Spleen (tissue), 11 donors: ENCODE measurements around the gene USP13. TPM values are rescaled to one million over a fixed set of nuclear protein-coding genes. Genes with fewer than 3 reads are reported as not detected.

ENCODE experiments used
- DNase-seq: peaks from one replicate; pipeline ENCODE4 v3.0.0-alpha.2; 2020
- H3K27ac ChIP-seq, 8 donors: fragments of 200-600 bp; sonication (generic) in 7 of 8; 1 replicate in 4 of 8; 2 replicates in 4 of 8; pipeline versions ENCODE4 v1.5.0 to v1.8.0; 2016 to 2021; ENCODE audit warnings: inconsistent platforms in 4 of 8, mild to moderate bottlenecking in 4 of 8, moderate library complexity in 1 of 8
- H3K27me3 ChIP-seq, 7 donors: fragments of 200-600 bp; sonication (generic) in 6 of 7; replicated peaks in 1 of 7; 1 replicate in 4 of 7; 2 replicates in 3 of 7; pipeline versions ENCODE4 v1.5.0 to v1.8.0; 2016 to 2021; ENCODE audit warnings: inconsistent platforms in 3 of 7, mild to moderate bottlenecking in 1 of 7
- H3K36me3 ChIP-seq, 6 donors: fragments of 200-600 bp; sonication (generic) in 5 of 6; 1 replicate in 4 of 6; 2 replicates in 2 of 6; pipeline versions ENCODE4 v1.5.0 to v1.8.0; 2016 to 2021; ENCODE audit warnings: inconsistent platforms in 2 of 6
- H3K4me1 ChIP-seq, 6 donors: fragments of 200-600 bp; sonication (generic) in 5 of 6; 1 replicate in 3 of 6; 2 replicates in 3 of 6; pipeline versions ENCODE4 v1.5.0 to v1.8.0; 2016 to 2021; ENCODE audit warnings: inconsistent platforms in 3 of 6
- H3K4me3 ChIP-seq, 8 donors: fragments of 200-600 bp; sonication (generic) in 7 of 8; 1 replicate in 4 of 8; 2 replicates in 4 of 8; pipeline versions ENCODE4 v1.5.0 to v1.8.0; 2016 to 2021; ENCODE audit warnings: inconsistent platforms in 4 of 8, mild to moderate bottlenecking in 4 of 8, moderate library complexity in 2 of 8
- H3K9me3 ChIP-seq, 8 donors: fragments of 200-600 bp; sonication (generic) in 7 of 8; 1 replicate in 4 of 8; 2 replicates in 4 of 8; pipeline versions ENCODE4 v1.5.0 to v1.8.0; 2016 to 2021; ENCODE audit warnings: inconsistent platforms in 4 of 8
- CTCF ChIP-seq, 11 experiments: fragments of 200-600 bp in 7 of 11; fragments of 450-650 bp in 4 of 11; sonication (generic) in 4 of 11; IDR thresholded peaks in 8 of 11; conservative IDR thresholded peaks in 3 of 11; 1 replicate in 7 of 11; 2 replicates in 4 of 11; pipeline versions ENCODE4 v1.4.0 to v1.8.0; 2016 to 2021; ENCODE audit warnings: antibody characterized with exemption in 11 of 11, inconsistent platforms in 4 of 11, mild to moderate bottlenecking in 1 of 11
- POLR2A ChIP-seq, 3 donors: fragments of 450-650 bp; IDR thresholded peaks; one replicate each; pipeline ENCODE4 v1.5.1; 2017; ENCODE audit warnings: antibody characterized with exemption in 3 of 3, mild to moderate bottlenecking in 1 of 3
- POLR2AphosphoS5 ChIP-seq, 3 donors: sonication (generic); formaldehyde crosslinking; IDR thresholded peaks; one replicate each; pipeline ENCODE4 v1.5.1; 2017; ENCODE audit warnings: antibody characterized with exemption in 3 of 3
- WGBS, 5 donors: extraction: QIAGEN DNeasy Blood & Tissue Kit in 3 of 5; methylation state at CpG; one replicate each; pipeline versions ENCODE4 v1.1.5 to v1.1.7; 2013 to 2018; 5-methylcytosine and 5-hydroxymethylcytosine counted together
- intact Hi-C: fragments of 100-400 bp; cut with DNase I; formaldehyde crosslinking; loops from one replicate; pipeline ENCODE4 v1.15.0; 2023; ENCODE audit warnings: low total_unique reads
- polyA plus RNA-seq, 3 donors: library from polyadenylated mRNA; stranded (reverse); fragments of 200-250 nt; gene quantifications; one replicate each; pipeline ENCODE4 v1.2.1, GENCODE V29; 2013
- total RNA-seq, 7 donors: library from RNA; depleted of rRNA in 3 of 7; stranded (reverse); fragments of >200 nt in 3 of 7; fragmentation: NEBNext Ultra II Directional in 4 of 7; extraction: Animal tissue kit (Norgen Biotek cat#: 25700) in 4 of 7; gene quantifications; one replicate each; pipeline versions ENCODE4 v1.1.0 to v1.2.1, GENCODE V29; 2016 to 2021
- donor health status: healthy with polysubstance abuse.
- donor health status: DM: no; HTN: no; CAD: no; lungs with moderate emphysema.
- donor health status: DM: no; HTN: no; CAD: no.
- donor health status: Bipolar disorder and iron deficiency.
- donor health status: healthy.
- donor health status: DM: no; HTN: no; CAD: no.
- donor health status: DM: yes; HTN: yes; CAD: no.

USP13 gene
- total and polyA plus RNA-seq, 10 donors: 1.1 to 9.4 (median 7.1) TPM

DNA sequence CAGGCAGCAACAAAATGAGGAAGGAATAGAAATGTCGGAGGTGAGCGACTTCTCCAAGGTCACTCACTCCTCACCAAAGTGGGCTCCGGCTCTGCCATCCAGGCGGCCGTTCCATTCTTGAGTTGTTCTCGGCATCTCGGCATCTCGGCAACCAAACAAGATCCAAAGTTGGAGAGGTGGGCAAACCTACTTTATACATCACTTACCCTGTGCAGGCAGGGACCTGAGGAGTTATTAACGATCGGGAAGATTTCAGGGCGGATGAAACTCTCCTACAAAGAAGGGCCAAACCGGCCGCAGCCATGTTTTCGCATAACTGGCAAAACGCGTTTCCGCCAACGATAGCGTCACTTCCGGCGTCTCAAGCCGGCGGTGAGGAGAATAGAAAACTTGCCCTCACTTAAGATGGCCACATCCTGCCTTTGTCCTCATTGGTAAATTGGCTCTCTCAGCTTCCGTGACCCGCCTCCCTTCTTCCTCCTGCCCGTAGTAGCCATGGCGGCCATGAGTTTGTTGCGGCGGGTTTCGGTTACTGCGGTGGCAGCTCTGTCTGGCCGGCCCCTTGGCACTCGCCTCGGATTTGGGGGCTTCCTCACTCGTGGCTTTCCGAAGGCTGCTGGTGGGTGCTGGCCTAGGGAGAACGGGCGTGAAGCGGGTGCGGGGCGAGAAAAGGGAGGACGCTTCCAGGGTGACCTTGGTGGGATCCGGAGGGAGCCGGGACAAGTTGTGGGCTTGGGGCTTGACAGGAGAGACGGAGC is 48.3 kb upstream of the USP13 start, which contains the start of the genes MRPL47 and NDUFB5:
Gene MRPL47 (minus strand): TSS at position 318 of the 758 bp plus-strand sequence. CDS start 14 bp downstream, at position 304.
Gene NDUFB5 (plus strand): TSS at position 474 of the 758 bp plus-strand sequence. CDS start 22 bp downstream, at position 496.
- H3K36me3 ChIP-seq: peaks cover 0 to 48% (median 28%) of the 10 kb centered on the region in 6 donors
- H3K4me3 ChIP-seq: peak within 1 kb of the TSS; percentile 52 to 92 (median 76)
- TF ChIP-seq POLR2A (IDR thresholded peaks at IDR 0.05) (peak in 2 of 3 donors; percentile 9 to 57), CTCF (IDR thresholded peaks at IDR 0.05 in 8 of 11, conservative IDR thresholded peaks at IDR 0.05 in 3 of 11) (peak in 1 of 11 experiments; percentile 8), POLR2AphosphoS5 (IDR thresholded peaks at IDR 0.05) (peak; percentile 94 to 97 (median 95))
- no peaks in the 10 kb centered on the region for H3K9me3 ChIP-seq
- peak within 1 kb of the TSS; percentile 77 to 96 (median 92) for H3K27ac ChIP-seq
- peak; percentile 97 for DNase-seq
- 0 to 1% (median 0%) methylated on average over 42 to 45 of the region's 45 CpGs for WGBS, 5 donors
- H3K4me1 ChIP-seq: peaks cover 29 to 85% (median 59%) of the 10 kb centered on the region in 6 donors
- H3K27me3 ChIP-seq: no peaks in the 10 kb centered on the region
- intact Hi-C loops: no loop called here

- WGBS, 5 donors: 80 to 96% (median 83%) methylated on average over 4 of the region's 4 CpGs
- H3K4me3 ChIP-seq: no peak overlapping the region
- DNase-seq: no peak
- no peaks in the 10 kb centered on the region for H3K27me3 ChIP-seq
- H3K9me3 ChIP-seq: no peaks in the 10 kb centered on the region
- intact Hi-C loops: no loop called here
- H3K27ac ChIP-seq: peak overlapping the region in 3 of 8 donors; percentile 4 to 30 (median 12)
- no peak for TF ChIP-seq POLR2AphosphoS5 (IDR thresholded peaks at IDR 0.05)
- TF ChIP-seq CTCF (IDR thresholded peaks at IDR 0.05 in 8 of 11, conservative IDR thresholded peaks at IDR 0.05 in 3 of 11): no peak
- TF ChIP-seq POLR2A (IDR thresholded peaks at IDR 0.05): no peak
- H3K4me1 ChIP-seq: peaks cover 31 to 84% (median 61%) of the 10 kb centered on the region in 6 donors
- peaks cover 0 to 41% (median 7%) of the 10 kb centered on the region in 6 donors for H3K36me3 ChIP-seq
These were observed 46.2 kb upstream of the USP13 start for GRCh38 chr3:179606534-179607085.

DNA sequence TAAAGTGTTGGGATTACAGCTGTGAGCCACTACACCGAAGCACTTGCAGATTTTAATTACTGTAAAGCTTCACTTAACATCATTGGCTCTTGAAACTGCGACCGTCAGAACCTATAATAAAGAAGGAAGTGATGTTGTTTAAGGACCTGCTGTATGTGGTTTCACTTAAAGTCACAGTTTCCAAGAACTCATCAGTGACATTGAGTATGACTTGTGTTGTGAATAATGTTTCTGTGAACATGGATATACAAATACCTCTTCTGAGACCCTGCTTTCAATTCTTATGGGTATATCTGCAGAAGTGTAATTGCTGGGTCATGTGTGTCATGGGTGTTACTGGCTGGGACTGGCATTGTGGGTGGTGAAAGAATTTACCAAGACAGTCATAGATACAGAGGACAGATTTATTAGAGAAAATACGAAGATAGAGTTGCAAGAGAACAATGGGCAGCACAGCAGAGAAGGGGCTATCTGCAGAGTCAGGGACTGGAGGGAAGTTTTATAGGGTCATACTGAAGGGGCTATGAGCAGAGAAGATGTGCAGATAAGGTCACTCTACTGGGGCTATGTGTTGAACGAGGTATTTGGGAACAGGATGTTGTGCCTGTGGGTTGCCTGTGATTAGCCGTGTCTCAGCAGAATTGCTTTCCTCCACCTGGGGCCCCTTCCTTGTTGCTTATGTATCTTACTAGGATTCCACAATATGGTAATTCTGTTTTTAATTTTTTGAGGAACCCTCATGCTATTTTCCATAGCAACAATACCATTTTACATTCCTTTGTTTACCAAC is 43.7 kb upstream of the USP13 start:
- WGBS, 5 donors: 29 to 34% (median 32%) methylated on average over 6 of the region's 6 CpGs
- H3K4me1 ChIP-seq: peaks cover 21 to 59% (median 45%) of the 10 kb centered on the region in 6 donors
- no peak for DNase-seq
- H3K9me3 ChIP-seq: no peaks in the 10 kb centered on the region
- H3K27me3 ChIP-seq: no peaks in the 10 kb centered on the region
- intact Hi-C loops: no loop called here
- peak overlapping the region in 6 of 8 donors; percentile 16 to 76 (median 52) for H3K27ac ChIP-seq
- H3K36me3 ChIP-seq: peaks cover 0 to 37% (median 3%) of the 10 kb centered on the region in 6 donors
- TF ChIP-seq CTCF (IDR thresholded peaks at IDR 0.05 in 8 of 11, conservative IDR thresholded peaks at IDR 0.05 in 3 of 11) (no peak), POLR2AphosphoS5 (IDR thresholded peaks at IDR 0.05) (no peak), POLR2A (IDR thresholded peaks at IDR 0.05) (no peak)
- H3K4me3 ChIP-seq: no peak overlapping the region
